Measurements from ENCODE around the gene TIMM10.
A peak's percentile ranks its signal among the peaks of the same experiment; 100 is the strongest.
"Not testable (repeated sequence)": the region's sequence is repeated elsewhere in the genome, so short reads cannot be mapped to it uniquely, and the experiment has no call there.

The TIMM10 gene

GRCh38 chr11:57541169-57541568 lies 10.6 kb upstream of the TIMM10 start:
- DNase-seq, result no peak

- DNase-seq, result no peak
Measured at GRCh38 chr11:57539342-57539741, 8.8 kb upstream of the TIMM10 start.

- no peak for DNase-seq
Measured at GRCh38 chr11:57536947-57537619, 6.5 kb upstream of the TIMM10 start, which contains the start of gene SMTNL1. Gene SMTNL1, plus strand, starts transcription at chr11:57537595. Its CDS starts 5,048 bp downstream, at chr11:57542643.

GRCh38 chr11:57534449-57534848 lies 3.9 kb upstream of the TIMM10 start:
- DNase-seq, result not testable (repeated sequence)

GRCh38 chr11:57530215-57530595 lies 349 bp downstream of the TIMM10 start:
- no peak for DNase-seq

- no peak for DNase-seq
Measured at GRCh38 chr11:57529012-57529411, 1.5 kb downstream of the TIMM10 start.

- peak; percentile 10 for DNase-seq
Measured at GRCh38 chr11:57527056-57527631, 3.4 kb downstream of the TIMM10 start.

- DNase-seq, result no peak
Measured at GRCh38 chr11:57523419-57523818, 7.1 kb downstream of the TIMM10 start.

GRCh38 chr11:57521116-57521515 lies 9.4 kb downstream of the TIMM10 start:
- DNase-seq, result no peak

- DNase-seq, result no peak
Measured at GRCh38 chr11:57516061-57516443, 14.5 kb downstream of the TIMM10 start.

- no peak for DNase-seq
Measured at GRCh38 chr11:57515332-57516060, 15.1 kb downstream of the TIMM10 start, which contains the start of gene SLC43A1. Gene SLC43A1, minus strand, starts transcription at chr11:57515702. Its CDS starts 1,591 bp downstream, at chr11:57514111.

- no peak for DNase-seq
Measured at GRCh38 chr11:57514538-57515331, 15.8 kb downstream of the TIMM10 start.

- no peak for DNase-seq
Measured at GRCh38 chr11:57513911-57514537, 16.5 kb downstream of the TIMM10 start.

GRCh38 chr11:57513452-57513795 lies 17.1 kb downstream of the TIMM10 start:
- DNase-seq, result no peak

- DNase-seq, result no peak
Measured at GRCh38 chr11:57512646-57513451, 17.7 kb downstream of the TIMM10 start.

- DNase-seq, result no peak
Measured at GRCh38 chr11:57511741-57512430, 18.7 kb downstream of the TIMM10 start.

GRCh38 chr11:57508341-57509170 lies 22.0 kb downstream of the TIMM10 start:
- no peak for DNase-seq

- DNase-seq, result no peak
Measured at GRCh38 chr11:57506522-57506921, 24.0 kb downstream of the TIMM10 start.

- DNase-seq, result no peak
Measured at GRCh38 chr11:57504511-57504910, 26.0 kb downstream of the TIMM10 start.

- DNase-seq, result no peak
Measured at GRCh38 chr11:57502870-57503269, 27.7 kb downstream of the TIMM10 start.

Measured in NCI-H446 treated with DMSO at 0.1 percent for 48 hours (cell line).